ENCODE measurements around the gene TMEM235.
A peak's percentile ranks its signal among the peaks of the same experiment; 100 is the strongest.
"Not testable (repeated sequence)": the region's sequence is repeated elsewhere in the genome, so short reads cannot be mapped to it uniquely, and the experiment has no call there.

TMEM235 gene

GRCh38 chr17:78219396-78220150 is 11.9 kb upstream of the TMEM235 start:
- DNase-seq = no peak

GRCh38 chr17:78223061-78223460 is 8.4 kb upstream of the TMEM235 start:
- DNase-seq = no peak

DNA sequence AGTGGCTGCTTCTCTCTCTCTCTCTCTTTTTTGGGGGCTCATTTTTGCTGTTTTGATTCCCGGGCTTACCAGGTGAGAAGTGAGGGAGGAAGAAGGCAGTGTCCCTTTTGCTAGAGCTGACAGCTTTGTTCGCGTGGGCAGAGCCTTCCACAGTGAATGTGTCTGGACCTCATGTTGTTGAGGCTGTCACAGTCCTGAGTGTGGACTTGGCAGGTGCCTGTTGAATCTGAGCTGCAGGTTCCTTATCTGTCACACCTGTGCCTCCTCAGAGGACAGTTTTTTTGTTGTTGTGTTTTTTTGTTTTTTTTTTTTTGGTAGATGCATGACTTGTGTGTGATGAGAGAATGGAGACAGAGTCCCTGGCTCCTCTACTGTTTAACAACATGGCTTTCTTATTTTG is 7.7 kb upstream of the TMEM235 start:
- no peak for DNase-seq

GRCh38 chr17:78224231-78225087 is 7.0 kb upstream of the TMEM235 start:
- no peak for DNase-seq

DNA sequence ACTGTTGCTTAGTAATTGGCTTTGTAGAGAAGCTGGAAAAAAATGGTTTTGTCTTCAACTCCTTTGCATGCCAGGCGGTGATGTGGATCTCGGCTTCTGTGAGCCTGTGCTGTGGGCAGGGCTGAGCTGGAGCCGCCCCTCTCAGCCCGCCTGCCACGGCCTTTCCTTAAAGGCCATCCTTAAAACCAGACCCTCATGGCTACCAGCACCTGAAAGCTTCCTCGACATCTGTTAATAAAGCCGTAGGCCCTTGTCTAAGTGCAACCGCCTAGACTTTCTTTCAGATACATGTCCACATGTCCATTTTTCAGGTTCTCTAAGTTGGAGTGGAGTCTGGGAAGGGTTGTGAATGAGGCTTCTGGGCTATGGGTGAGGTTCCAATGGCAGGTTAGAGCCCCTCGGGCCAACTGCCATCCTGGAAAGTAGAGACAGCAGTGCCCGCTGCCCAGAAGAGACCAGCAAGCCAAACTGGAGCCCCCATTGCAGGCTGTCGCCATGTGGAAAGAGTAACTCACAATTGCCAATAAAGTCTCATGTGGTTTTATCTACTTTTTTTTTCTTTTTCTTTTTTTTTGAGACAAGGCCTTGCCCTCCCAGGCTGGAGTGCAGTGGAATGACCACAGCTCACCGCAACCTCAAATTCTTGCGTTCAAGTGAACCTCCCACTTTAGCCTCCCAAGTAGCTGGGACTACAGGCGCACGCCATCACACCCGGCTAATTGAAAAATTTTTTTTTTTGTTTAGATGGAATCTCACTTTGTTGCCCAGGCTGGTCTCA is 6.2 kb upstream of the TMEM235 start:
- no peak for DNase-seq

GRCh38 chr17:78226055-78226758 is 5.2 kb upstream of the TMEM235 start:
- no peak for DNase-seq

DNA sequence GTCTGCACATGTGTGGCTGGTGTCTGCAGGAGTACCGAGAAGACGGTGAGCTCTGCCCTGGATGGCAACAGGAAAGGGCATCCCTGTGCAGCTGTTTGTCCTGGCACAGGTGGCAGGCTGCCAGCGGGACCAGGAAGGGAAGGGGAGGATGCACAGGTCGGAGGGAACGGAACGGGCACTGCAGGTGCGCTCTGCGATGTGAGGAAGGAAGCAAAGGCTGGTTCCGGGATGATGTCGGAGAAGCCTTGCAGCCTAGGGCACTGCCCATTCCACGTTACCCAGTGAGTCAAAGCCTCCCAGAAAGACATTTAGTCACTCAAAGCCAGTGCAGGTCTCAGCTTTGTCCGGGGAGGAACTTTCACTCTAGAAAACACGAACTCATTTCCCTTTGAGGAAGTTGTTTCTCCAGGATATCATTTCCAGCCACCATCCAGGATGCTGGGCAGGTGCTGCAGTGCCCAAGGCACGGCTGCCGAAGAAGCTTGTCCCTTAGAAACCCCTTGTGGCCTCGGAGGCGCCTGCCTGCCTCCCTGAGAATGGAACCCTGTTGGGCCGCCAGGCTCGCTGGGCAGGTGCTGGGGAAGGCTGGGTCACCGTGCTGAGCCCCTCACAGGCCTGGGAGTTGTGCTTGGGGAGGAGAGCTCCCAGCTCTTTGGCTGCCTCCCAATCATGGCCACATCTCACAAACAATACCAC is 4.5 kb upstream of the TMEM235 start:
- DNase-seq = no peak

GRCh38 chr17:78227455-78227916 is 3.9 kb upstream of the TMEM235 start:
- DNase-seq = peak; percentile 17

DNA sequence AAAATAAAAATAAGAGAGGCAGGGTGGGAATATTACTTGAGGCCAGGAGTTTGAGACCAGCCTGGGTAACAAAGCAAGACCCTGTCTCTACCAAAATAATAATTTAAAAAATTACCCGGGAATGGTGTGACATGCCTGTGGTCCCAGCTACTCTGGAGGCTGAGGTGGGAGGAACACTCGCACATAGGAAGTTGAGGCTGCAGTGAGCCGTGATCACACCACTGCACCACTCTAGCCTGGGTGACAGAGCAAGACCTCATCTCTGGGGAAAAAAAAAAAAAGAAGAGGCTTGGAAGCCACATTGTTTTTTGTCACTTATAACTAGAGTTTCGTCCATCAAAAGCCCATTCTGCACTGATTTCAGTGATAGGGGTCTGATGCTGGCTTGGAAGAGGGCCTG is 3.3 kb upstream of the TMEM235 start:
- DNase-seq = no peak

DNA sequence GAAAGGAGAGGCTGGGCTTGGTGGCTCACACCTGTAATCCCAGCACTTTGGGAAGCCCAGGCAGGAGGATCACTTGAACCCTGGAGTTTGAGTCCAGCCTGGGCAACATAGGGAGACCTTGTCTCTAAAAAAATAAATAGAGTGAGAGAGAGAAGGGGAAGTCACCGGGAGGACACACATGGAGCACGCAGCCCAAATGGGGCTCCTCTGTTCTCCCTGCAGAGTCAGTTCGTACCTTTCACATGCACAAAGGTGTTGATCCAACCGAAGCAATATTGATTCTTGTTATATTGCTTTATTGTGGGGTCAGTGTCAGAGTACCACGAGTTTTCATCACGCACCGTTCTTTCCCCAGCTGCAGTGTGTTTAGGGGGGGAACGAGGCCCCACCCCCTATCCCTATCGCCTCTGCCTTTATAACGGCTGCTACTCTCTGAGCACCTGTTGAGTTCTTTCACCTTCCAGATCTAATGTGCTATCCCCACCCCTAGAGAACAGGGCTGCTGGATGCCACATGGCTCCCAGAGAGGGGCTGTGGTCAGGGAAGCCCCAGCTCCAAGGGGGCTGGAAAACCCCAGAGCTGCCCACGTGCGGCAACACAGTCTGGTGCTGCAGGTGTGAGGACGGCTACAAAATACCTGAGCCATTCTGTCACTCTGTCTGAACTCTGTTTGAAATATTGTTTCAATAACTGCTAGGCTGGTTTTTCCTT is 1.0 kb upstream of the TMEM235 start:
- DNase-seq = no peak

DNA sequence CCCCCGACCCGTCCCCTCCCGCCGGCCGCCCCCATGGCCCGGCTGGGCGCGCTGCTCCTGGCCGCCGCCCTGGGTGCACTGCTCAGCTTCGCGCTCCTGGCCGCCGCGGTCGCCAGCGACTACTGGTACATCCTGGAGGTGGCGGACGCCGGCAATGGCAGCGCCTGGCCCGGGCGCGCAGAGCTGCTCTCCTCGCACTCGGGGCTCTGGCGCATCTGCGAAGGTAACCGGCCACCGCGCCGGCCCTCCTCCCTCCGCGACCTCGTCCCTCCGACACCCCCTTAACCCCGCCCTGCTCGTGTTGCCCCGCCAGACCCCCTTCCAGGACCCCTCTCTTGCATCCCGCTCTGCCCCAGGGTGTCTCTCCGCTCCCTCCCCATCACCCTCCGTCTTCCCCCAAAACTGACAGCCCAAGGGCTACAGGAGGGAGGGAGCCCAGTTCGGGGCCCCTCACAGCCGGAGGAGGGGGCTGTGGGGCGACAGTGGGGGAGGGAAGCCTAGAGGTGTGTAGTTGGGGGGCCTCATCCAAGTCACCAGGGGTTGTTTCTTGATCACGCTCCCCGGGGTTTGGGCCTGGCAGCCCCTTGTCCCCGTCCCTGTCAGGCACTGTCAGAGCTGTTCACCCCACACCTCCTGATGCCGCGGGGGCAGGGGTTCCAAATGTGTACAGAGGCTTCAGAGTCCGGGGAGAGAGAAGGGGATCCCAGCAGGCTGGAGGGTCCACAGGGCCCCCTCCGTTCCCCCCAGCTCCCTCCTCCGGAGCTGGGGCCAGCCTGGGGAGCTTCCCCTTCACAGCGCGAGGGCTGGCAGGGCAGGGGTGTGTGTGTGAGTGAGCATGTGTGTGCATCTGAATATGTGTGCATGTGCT is 794 bp downstream of the TMEM235 start:
- DNase-seq = no peak

DNA sequence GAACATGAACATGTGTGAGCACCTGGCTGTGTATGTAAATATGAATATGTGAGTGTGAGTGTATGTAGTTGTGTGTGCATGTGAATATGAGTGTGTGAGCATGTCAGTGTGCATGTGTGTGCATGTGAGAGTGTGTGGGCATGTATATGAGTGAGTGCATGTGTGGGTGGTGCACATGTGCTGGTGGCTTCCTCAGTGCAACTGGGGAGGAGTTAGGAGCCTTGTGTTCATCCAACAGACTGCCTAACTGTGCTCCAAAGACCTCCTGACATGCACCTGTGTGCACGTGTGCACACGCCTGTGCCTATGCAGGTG is 1.4 kb downstream of the TMEM235 start:
- no peak for DNase-seq

GRCh38 chr17:78233678-78234077 is 2.2 kb downstream of the TMEM235 start:
- no peak for DNase-seq

DNA sequence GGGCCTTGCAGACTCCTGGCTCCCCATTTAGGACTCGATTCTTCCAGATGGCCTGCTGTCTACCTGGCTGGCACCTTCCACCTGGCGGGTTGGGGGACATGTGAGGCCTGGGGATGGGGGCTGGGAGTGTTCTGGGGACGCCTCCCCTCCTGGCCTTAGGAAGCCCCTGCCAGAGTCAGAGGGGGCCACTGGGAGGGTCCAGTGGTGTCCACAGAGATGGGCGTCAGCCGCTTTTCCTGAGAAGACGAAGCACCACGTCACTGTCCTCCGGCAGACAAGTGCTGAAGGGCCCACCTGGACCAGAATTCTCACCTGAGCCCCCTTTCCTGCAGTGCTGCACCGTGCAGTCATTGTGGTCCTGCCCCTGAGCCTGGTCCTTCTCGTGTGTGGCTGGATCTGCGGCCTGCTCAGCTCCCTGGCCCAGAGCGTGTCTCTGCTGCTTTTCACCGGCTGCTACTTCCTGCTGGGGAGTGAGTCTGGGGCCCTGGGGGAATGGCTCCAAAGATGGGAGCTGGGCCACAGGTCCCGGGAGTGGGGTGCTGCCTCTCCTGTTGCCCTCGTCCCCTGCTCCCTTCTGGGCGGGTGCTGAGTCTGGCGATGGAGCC is 2.9 kb downstream of the TMEM235 start:
- DNase-seq = no peak

DNA sequence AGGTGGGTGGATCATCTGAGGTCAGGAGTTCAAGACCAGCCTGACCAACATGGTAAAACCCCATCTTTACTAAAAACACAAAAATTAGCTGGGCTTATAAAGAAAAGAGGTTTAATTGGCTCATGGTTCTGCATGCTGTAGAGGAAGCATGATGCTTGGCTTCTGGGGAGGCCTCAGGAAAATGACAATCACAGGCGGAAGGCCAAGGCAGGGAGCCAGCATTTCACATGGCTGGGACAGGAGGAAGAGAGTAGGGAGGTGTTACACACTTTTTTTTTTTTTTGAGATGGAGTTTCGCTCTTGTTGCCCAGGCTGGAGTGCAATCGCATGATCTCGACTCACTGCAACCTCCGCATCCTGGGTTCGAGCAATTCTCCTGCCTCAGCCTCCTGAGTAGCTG is 3.6 kb downstream of the TMEM235 start:
- not testable (repeated sequence) for DNase-seq

DNA sequence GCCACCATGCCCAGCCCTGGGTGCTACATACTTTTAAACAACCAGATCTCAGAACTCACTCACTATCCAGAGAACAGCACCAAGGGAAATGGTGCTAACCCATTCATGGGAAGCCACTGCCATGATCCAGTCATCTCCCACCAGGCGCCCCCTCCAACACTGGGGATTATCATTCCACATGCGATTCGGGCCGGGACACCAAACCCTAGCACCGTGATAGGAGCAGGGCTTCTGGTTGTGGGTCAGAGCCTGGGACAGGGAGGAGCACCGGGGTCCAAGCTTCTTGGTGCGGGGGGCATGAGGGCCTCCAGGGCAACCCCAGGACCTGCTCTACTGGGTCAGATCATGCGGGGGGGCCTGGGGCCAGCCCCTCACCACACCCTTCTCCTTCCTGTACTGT is 4.5 kb downstream of the TMEM235 start:
- DNase-seq = no peak

DNA sequence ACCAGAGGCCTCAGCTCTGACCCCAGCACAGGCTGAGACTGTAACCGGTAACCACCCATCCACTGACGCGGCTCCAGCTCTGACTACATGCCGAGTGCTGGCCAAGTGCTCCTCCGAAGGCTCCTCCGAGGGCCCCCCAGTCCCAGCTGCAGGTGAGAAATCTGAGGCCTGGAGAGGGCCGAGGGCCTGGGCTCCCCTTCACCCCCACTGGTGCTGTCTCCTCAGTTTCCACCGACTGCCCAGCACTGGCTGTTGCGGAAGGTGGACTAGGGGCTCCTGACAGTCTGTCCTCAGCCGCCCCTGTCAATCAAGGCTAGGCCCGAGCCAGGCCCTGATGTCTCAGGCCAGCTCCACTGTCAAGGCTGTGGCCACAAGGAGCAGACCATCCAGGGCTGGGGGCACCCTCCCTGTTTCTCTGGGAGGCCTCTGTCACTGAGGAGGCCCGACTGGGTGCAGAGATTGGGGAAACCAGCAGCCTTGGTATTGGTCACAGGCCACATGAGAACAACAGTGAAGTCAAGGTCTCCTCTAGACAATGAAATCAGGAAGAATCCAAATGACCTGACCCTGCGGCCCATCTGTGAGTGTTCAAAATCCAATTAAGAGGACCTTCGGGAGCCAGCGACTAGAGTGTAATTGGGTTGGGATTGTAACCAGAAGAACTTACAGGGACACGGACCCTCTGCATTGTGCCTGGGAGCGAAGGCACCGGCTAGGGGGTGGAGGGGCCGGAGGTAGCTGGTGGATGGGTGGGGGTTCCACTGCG is 5.1 kb downstream of the TMEM235 start:
- DNase-seq = no peak

DNA sequence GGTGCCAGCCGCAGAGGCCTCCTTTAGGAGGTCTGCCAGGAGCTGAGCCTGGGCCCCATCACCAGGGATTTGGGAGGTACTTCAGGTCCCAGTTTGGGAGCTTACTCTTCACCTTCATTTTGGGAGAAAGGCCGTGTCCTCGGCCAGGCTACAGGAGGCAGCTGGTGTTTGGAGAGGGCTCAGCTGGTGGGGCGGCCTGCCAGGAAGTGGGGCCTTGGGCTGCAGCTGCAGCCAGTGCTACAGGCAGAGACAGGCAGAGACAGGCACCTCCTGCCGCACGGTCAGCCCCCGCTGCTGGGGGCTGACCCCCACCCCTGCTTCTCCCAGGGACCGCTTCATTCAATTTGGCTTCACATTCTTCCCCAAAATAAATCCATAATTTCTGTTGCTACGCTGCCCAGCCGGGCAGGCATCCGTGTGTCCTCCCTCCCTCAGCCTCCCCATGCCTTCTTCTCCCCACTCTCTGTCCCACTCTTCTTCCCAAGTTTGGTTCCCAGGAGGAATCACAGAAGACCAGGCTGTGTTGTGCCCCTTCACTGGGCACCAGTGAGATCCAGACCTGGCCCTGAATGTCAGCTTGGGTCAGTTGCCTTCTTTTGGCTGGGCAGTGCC is 6.1 kb downstream of the TMEM235 start:
- DNase-seq = no peak
